Parathyroid adenoma (tissue), 2 donors: Measurements from ENCODE around the gene TMCC1.

Source experiments
- H2AFZ ChIP-seq: fragments of 300-600 bp; sonication (generic); one replicate; pipeline ENCODE4 v1.7.0; 2017; ENCODE audit warnings: antibody characterized with exemption, mild to moderate bottlenecking
- H3K27ac ChIP-seq: fragments of 300-600 bp; sonication (generic); one replicate; pipeline ENCODE4 v1.7.0; 2017
- H3K27me3 ChIP-seq: fragments of 300-600 bp; sonication (generic); one replicate; pipeline ENCODE4 v1.7.0; 2017; ENCODE audit warnings: low read length; ENCODE audit not compliant: control insufficient read depth, insufficient read depth
- H3K36me3 ChIP-seq: fragments of 300-600 bp; sonication (generic); one replicate; pipeline ENCODE4 v1.7.0; 2017; ENCODE audit warnings: low read length; ENCODE audit not compliant: control insufficient read depth, insufficient read depth
- H3K4me1 ChIP-seq: fragments of 300-600 bp; sonication (generic); one replicate; pipeline ENCODE4 v1.7.0; 2017; ENCODE audit warnings: control low read depth
- H3K4me2 ChIP-seq: fragments of 300-600 bp; sonication (generic); one replicate; pipeline ENCODE4 v1.7.0; 2017; ENCODE audit warnings: low read length
- H3K4me3 ChIP-seq: fragments of 300-600 bp; sonication (generic); one replicate; pipeline ENCODE4 v1.7.0; 2017; ENCODE audit warnings: low read depth, low read length
- H3K79me2 ChIP-seq: fragments of 300-600 bp; sonication (generic); one replicate; pipeline ENCODE4 v1.7.0; 2017; ENCODE audit warnings: control low read depth
- H3K9ac ChIP-seq: fragments of 300-600 bp; sonication (generic); one replicate; pipeline ENCODE4 v1.7.0; 2017; ENCODE audit warnings: mild to moderate bottlenecking
- H3K9me3 ChIP-seq: fragments of 300-600 bp; sonication (generic); one replicate; pipeline ENCODE4 v1.7.0; 2017; ENCODE audit warnings: low read length; ENCODE audit not compliant: control insufficient read depth
- TF ChIP-seq, protein P1 (sequence below): fragments of 300-600 bp; sonication (generic); IDR thresholded peaks from one replicate; pipeline ENCODE4 v1.7.0; 2017; ENCODE audit warnings: antibody characterized with exemption, mild to moderate bottlenecking
- donor health status: primary hyperparathyroidism.

The TMCC1 gene

DNA sequence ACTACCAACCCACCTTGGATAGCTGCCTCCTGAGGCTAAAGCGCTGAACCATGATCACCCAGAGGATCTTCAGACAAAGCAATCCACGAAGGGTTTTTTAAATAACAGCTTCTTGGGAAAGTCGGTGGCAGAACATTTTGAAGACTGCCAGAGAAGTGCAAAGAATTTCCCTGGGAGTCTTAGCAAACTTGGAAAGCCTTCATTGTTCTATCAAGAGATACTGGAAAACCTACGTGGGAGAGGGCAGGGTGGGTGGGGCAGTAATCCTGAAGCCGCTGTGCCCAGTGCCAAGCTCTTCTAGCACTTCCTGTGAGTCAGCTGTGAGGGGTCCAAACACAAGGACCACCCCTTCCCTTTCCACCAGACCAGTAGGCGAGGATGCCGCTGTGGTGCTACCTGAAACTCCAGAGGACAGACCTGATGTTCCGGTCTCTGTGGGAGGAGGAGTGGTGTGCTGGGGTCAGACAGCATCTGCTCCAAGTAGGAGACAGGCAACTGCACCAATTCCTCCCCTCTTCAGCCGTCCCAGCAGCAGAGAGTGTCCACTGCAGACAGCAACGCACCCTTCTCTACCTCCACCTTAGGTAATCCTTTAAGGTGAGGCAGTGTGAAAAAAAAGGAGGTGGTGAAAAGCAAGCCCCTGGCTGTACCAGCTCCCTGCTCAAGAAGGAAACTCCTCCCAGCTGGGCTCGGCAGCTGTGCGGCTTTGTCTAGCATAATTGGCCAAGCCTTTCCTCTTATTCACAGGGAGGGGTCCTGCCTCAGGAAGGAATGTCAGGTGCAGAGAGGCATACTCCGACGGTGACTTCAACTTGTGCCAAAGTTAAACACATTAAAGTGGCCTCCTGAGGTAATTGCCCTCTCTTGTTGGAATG is 99.0 kb downstream of the TMCC1 start:
- Histone ChIP-seq H2AFZ (peak overlapping the region; percentile 8), H3K27ac (peak overlapping the region; percentile 36), H3K9ac (no peak overlapping the region), H3K4me2 (peak overlapping the region; percentile 47), H3K9me3 (no peaks in the 10 kb centered on the region), H3K4me1 (peaks cover 15% of the 10 kb centered on the region), H3K79me2 (peaks cover 11% of the 10 kb centered on the region), H3K27me3 (no peaks in the 10 kb centered on the region), H3K4me3 (no peak overlapping the region), H3K36me3 (no peaks in the 10 kb centered on the region)
- TF ChIP-seq, protein P1, sequence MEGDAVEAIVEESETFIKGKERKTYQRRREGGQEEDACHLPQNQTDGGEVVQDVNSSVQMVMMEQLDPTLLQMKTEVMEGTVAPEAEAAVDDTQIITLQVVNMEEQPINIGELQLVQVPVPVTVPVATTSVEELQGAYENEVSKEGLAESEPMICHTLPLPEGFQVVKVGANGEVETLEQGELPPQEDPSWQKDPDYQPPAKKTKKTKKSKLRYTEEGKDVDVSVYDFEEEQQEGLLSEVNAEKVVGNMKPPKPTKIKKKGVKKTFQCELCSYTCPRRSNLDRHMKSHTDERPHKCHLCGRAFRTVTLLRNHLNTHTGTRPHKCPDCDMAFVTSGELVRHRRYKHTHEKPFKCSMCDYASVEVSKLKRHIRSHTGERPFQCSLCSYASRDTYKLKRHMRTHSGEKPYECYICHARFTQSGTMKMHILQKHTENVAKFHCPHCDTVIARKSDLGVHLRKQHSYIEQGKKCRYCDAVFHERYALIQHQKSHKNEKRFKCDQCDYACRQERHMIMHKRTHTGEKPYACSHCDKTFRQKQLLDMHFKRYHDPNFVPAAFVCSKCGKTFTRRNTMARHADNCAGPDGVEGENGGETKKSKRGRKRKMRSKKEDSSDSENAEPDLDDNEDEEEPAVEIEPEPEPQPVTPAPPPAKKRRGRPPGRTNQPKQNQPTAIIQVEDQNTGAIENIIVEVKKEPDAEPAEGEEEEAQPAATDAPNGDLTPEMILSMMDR = no peak

GRCh38 chr3:129793942-129794310 is 99.6 kb downstream of the TMCC1 start:
- Histone ChIP-seq H3K4me3 (no peak overlapping the region), H3K9ac (no peak overlapping the region), H3K79me2 (peaks cover 11% of the 10 kb centered on the region), H3K4me1 (peaks cover 15% of the 10 kb centered on the region), H2AFZ (no peak overlapping the region), H3K4me2 (peak overlapping the region; percentile 47), H3K9me3 (no peaks in the 10 kb centered on the region), H3K27me3 (no peaks in the 10 kb centered on the region), H3K36me3 (no peaks in the 10 kb centered on the region), H3K27ac (peak overlapping the region; percentile 36)
- TF ChIP-seq, protein P1 = no peak

DNA sequence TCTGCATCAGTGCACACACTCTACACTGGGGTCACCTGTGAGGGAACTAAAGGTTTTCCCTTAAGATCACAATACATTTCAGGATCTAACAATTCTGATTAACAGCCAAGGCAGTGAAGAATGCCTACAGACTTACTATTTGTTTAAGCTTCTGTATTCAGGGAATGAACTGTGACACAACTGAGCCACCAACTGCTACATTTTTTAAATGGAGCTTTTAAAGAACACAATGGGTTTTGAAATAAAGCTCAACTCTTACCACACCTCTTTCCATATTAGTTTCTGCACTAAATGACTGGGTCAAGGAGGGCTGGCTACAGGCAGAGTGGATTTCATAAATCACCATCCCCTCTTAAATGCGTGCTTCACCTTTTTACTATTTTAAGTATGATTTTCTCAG is 100.2 kb downstream of the TMCC1 start:
- Histone ChIP-seq H3K27me3 (no peaks in the 10 kb centered on the region), H3K27ac (no peak overlapping the region), H3K36me3 (no peaks in the 10 kb centered on the region), H3K4me3 (no peak overlapping the region), H3K9me3 (no peaks in the 10 kb centered on the region), H3K79me2 (peaks cover 11% of the 10 kb centered on the region), H3K4me1 (peaks cover 15% of the 10 kb centered on the region), H3K9ac (no peak overlapping the region), H3K4me2 (no peak overlapping the region), H2AFZ (no peak overlapping the region)
- TF ChIP-seq, protein P1 = no peak

DNA sequence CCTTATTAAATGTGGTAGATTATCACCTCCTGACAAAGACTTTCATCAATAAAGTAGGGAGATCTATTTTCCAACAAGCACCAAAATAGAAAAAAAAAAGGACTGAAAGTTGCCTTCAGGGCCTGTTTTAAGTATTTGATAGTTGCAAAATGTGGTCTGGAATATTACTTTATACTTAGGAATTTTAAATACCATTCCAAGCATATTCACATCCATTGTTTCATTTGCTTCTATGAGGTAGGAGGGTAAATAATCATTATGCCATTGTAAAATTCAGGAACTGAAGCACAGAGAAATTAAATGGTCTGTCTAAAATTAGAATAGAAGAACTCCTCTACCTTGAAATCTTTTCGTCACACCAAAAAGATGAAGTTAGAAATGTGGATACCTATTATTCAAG is 110.0 kb downstream of the TMCC1 start:
- Histone ChIP-seq H3K36me3 (no peaks in the 10 kb centered on the region), H3K27me3 (no peaks in the 10 kb centered on the region), H3K4me3 (no peak overlapping the region), H2AFZ (no peak overlapping the region), H3K27ac (no peak overlapping the region), H3K4me1 (no peaks in the 10 kb centered on the region), H3K9me3 (no peaks in the 10 kb centered on the region), H3K4me2 (no peak overlapping the region), H3K79me2 (peaks cover 3% of the 10 kb centered on the region), H3K9ac (no peak overlapping the region)
- TF ChIP-seq, protein P1 = no peak

- H3K79me2 ChIP-seq = peaks cover 14% of the 10 kb centered on the region
- no peak overlapping the region for H2AFZ ChIP-seq
- H3K4me1 ChIP-seq = peaks cover 10% of the 10 kb centered on the region
- no peak overlapping the region for H3K4me2 ChIP-seq
- no peak overlapping the region for H3K27ac ChIP-seq
- no peak overlapping the region for H3K4me3 ChIP-seq
- H3K36me3 ChIP-seq = no peaks in the 10 kb centered on the region
- no peaks in the 10 kb centered on the region for H3K27me3 ChIP-seq
- TF ChIP-seq, protein P1 = no peak
- no peak overlapping the region for H3K9ac ChIP-seq
- H3K9me3 ChIP-seq = no peaks in the 10 kb centered on the region
Observed at GRCh38 chr3:129778871-129779270, 114.6 kb downstream of the TMCC1 start.
